HepG2 (cell line): ENCODE measurements around the gene TMC8. TPM values are rescaled to one million over a fixed set of nuclear protein-coding genes. Genes with fewer than 3 reads are reported as not detected.
A peak's percentile ranks its signal among the peaks of the same experiment; 100 is the strongest.

ENCODE experiments used
- CBFB ChIP-seq: sonication (generic); formaldehyde crosslinking; IDR thresholded peaks from 2 replicates; pipeline ENCODE4 v1.4.0; 2020; ENCODE audit warnings: missing genetic modification reagents
- CEBPG ChIP-seq: IDR thresholded peaks from 2 replicates; pipeline ENCODE4 v1.6.1; 2016
- FOXC1 ChIP-seq: sonication (generic); formaldehyde crosslinking; IDR thresholded peaks from 2 replicates; pipeline ENCODE4 v1.8.0; 2022; ENCODE audit warnings: mild to moderate bottlenecking, missing genetic modification reagents, borderline replicate concordance
- FOXK2 ChIP-seq: fragments of 450-650 bp; IDR thresholded peaks from 2 replicates; pipeline ENCODE4 v1.6.1; 2016
- GABPB1 ChIP-seq: IDR thresholded peaks from 2 replicates; pipeline ENCODE4 v1.6.1; 2016; ENCODE audit warnings: mild to moderate bottlenecking, missing genetic modification reagents, moderate library complexity, missing compliant biosample characterization
- GATAD2A ChIP-seq: IDR thresholded peaks from 2 replicates; pipeline ENCODE4 v1.6.1; 2016
- HMGA1 ChIP-seq: sonication (generic); formaldehyde crosslinking; conservative IDR thresholded peaks from 2 replicates; pipeline ENCODE4 v1.4.0; 2020; ENCODE audit warnings: missing genetic modification reagents
- HNF4G ChIP-seq, 2 experiments: sonication (generic) in 1 of 2; formaldehyde crosslinking in 1 of 2; IDR thresholded peaks; 2 replicates each; pipeline versions ENCODE4 v1.4.0 to v1.6.1; 2011 to 2020; ENCODE audit warnings: borderline replicate concordance in 2 of 2, low read depth in 2 of 2, mild to moderate bottlenecking in 2 of 2, low read length in 1 of 2, missing genetic modification reagents in 1 of 2, moderate library complexity in 1 of 2
- KMT2A ChIP-seq: sonication (generic); formaldehyde crosslinking; IDR thresholded peaks from 2 replicates; pipeline ENCODE4 v1.4.0; 2020; ENCODE audit warnings: missing genetic modification reagents
- MYC ChIP-seq: sonication (generic); formaldehyde crosslinking; IDR thresholded peaks from 2 replicates; pipeline ENCODE4 v1.9.0; 2021; ENCODE audit warnings: missing genetic modification reagents, borderline replicate concordance
- NCOA1 ChIP-seq: sonication (generic); formaldehyde crosslinking; IDR thresholded peaks from 2 replicates; pipeline ENCODE4 v1.9.0; 2021; ENCODE audit warnings: missing genetic modification reagents
- NR2F6 ChIP-seq, 2 experiments: IDR thresholded peaks; 2 replicates each; pipeline ENCODE4 v1.6.1; 2016; ENCODE audit warnings: antibody characterized with exemption in 1 of 2, mild to moderate bottlenecking in 1 of 2
- PLRG1 ChIP-seq: fragments of 450-650 bp; conservative IDR thresholded peaks from 2 replicates; pipeline ENCODE4 v1.6.1; 2016
- SALL1 ChIP-seq: sonication (generic); formaldehyde crosslinking; IDR thresholded peaks from 2 replicates; pipeline ENCODE4 v1.8.0; 2022; ENCODE audit warnings: mild to moderate bottlenecking, missing genetic modification reagents
- SATB2 ChIP-seq: sonication (generic); formaldehyde crosslinking; IDR thresholded peaks from 2 replicates; pipeline ENCODE4 v1.5.0; 2020; ENCODE audit warnings: missing genetic modification reagents
- SYNCRIP ChIP-seq: fragments of 200-400 bp; formaldehyde crosslinking; IDR thresholded peaks from 2 replicates; pipeline ENCODE4 v1.6.1; 2018; ENCODE audit warnings: mild to moderate bottlenecking, low read depth, low read length; ENCODE audit not compliant: insufficient read depth
- ZNF180 ChIP-seq: sonication (generic); formaldehyde crosslinking; IDR thresholded peaks from 2 replicates; pipeline ENCODE4 v1.4.0; 2020; ENCODE audit warnings: low read depth, missing genetic modification reagents, borderline replicate concordance
- ZNF274 ChIP-seq: sonication (generic); formaldehyde crosslinking; IDR thresholded peaks from 2 replicates; pipeline ENCODE4 v1.5.1; 2020; ENCODE audit warnings: mild to moderate bottlenecking, missing genetic modification reagents
- ZNF562 ChIP-seq: sonication (generic); formaldehyde crosslinking; IDR thresholded peaks from 2 replicates; pipeline ENCODE4 v1.8.0; 2022; ENCODE audit warnings: missing genetic modification reagents, borderline replicate concordance
- ZNF614 ChIP-seq: IDR thresholded peaks from 2 replicates; pipeline ENCODE4 v1.6.1; 2018; ENCODE audit warnings: missing biosample characterization, missing genetic modification reagents, inconsistent platforms, borderline replicate concordance
- polyA plus RNA-seq, 8 experiments: library from polyadenylated mRNA; depleted of rRNA in 3 of 8; stranded (reverse) in 7 of 8; unstranded in 1 of 8; fragments of >200 nt; fragmentation: Illumina TruSeq in 4 of 8; extraction: Trizol in 4 of 8; gene quantifications; 2 replicates each; pipeline versions ENCODE4 v1.2.1 to v1.2.3, GENCODE V29; 2011 to 2016; ENCODE audit warnings: low read depth in 4 of 8, missing spikeins in 1 of 8, mixed read lengths in 1 of 8; ENCODE audit not compliant: insufficient read depth in 1 of 8
- total RNA-seq, 5 experiments: library from RNA; depleted of rRNA; stranded (reverse); fragments of >200 nt; fragmentation: Illumina TruSeq; extraction: Trizol; gene quantifications; 2 replicates each; pipeline ENCODE4 v1.2.3, GENCODE V29; 2016; ENCODE audit warnings: low read depth in 1 of 5
- TF ChIP-seq, protein P1 (sequence below): sonication (generic); formaldehyde crosslinking; conservative IDR thresholded peaks from 2 replicates; pipeline ENCODE4 v1.8.0; 2022; ENCODE audit warnings: missing genetic modification reagents
- TF ChIP-seq, protein P2 (sequence below): sonication (generic); formaldehyde crosslinking; conservative IDR thresholded peaks from 2 replicates; pipeline ENCODE4 v1.4.0; 2020; ENCODE audit warnings: missing genetic modification reagents
- TF ChIP-seq, protein P3 (sequence below): sonication (generic); formaldehyde crosslinking; conservative IDR thresholded peaks from 2 replicates; pipeline ENCODE4 v1.4.0; 2020; ENCODE audit warnings: mild to moderate bottlenecking, missing genetic modification reagents, moderate library complexity
- TF ChIP-seq, protein P4 (sequence below): sonication (generic); formaldehyde crosslinking; IDR thresholded peaks from 2 replicates; pipeline ENCODE4 v1.4.0; 2020; ENCODE audit warnings: mild to moderate bottlenecking, missing genetic modification reagents

The TMC8 gene
- total and polyA plus RNA-seq, 2 of the 13 experiments (the other 11 are each of a cell fraction or from before 2014, with no cell fraction given) = 0.53 to 7.8 TPM

DNA sequence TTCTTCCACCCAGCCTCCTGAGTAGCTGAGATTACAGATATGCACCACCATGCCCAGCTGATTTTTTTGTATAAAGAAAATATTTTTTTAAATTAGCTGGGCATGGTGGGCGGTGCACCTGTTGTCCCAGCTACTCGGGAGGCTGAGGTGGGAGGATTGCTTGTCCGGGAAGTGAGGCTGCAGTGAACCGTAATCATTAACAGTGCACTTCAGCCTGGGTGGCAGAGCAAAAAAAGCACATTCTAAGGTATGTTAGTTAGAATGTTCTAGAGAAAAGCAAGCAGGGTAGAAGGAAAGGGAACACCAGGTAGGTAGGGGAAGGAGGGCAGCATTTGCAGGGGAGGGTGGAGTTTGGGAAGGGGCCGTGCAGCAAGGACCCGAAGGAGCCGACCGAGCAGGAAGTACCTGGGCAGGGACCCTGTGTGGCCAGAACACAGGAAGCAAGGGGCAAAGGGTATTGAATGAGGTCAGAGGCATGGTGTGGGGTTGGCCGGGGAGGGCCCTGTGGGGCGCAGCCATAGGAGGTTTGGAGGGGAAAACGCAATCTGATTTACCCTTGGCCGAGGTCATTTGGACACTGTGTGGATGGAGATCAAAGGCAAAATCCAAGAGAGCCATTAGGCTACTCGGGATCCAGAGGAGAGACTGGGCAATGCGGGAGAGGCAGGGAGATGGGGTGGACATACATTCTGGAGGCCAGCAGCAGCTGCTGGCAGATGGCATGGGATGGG is 17.9 kb downstream of the TMC8 start (continued):
- TF ChIP-seq, protein P1, sequence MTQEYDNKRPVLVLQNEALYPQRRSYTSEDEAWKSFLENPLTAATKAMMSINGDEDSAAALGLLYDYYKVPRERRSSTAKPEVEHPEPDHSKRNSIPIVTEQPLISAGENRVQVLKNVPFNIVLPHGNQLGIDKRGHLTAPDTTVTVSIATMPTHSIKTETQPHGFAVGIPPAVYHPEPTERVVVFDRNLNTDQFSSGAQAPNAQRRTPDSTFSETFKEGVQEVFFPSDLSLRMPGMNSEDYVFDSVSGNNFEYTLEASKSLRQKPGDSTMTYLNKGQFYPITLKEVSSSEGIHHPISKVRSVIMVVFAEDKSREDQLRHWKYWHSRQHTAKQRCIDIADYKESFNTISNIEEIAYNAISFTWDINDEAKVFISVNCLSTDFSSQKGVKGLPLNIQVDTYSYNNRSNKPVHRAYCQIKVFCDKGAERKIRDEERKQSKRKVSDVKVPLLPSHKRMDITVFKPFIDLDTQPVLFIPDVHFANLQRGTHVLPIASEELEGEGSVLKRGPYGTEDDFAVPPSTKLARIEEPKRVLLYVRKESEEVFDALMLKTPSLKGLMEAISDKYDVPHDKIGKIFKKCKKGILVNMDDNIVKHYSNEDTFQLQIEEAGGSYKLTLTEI = no peak
- TF ChIP-seq FOXC1 (no peak), CEBPG (CRISPR knock-in tag) (no peak), GABPB1 (CRISPR knock-in tag) (peak; percentile 69), NCOA1 (CRISPR knock-in tag) (no peak), ZNF614 (no peak), FOXK2 (no peak), CBFB (CRISPR knock-in tag) (no peak), MYC (CRISPR knock-in tag) (no peak; the same call in 1 of the 2 replicates), GATAD2A (CRISPR knock-in tag) (no peak), HNF4G (IDR thresholded peaks at IDR 0.05; ENCODE audit: borderline replicate concordance, low read depth, low read length) (no peak), HNF4G (CRISPR knock-in tag; IDR thresholded peaks at IDR 0.05; ENCODE audit: borderline replicate concordance, low read depth) (peak; percentile 50; the same call in 1 of the 2 replicates), SATB2 (CRISPR knock-in tag) (no peak), NR2F6 (IDR thresholded peaks at IDR 0.05) (peak; percentile 57; the same call in 1 of the 2 replicates), NR2F6 (CRISPR knock-in tag; IDR thresholded peaks at IDR 0.05) (peak; percentile 84), KMT2A (CRISPR knock-in tag) (no peak), ZNF274 (no peak), SYNCRIP (no peak), HMGA1 (no peak), ZNF180 (CRISPR knock-in tag) (no peak), SALL1 (CRISPR knock-in tag) (peak; percentile 81), PLRG1 (no peak), ZNF562 (CRISPR knock-in tag) (no peak)
- TF ChIP-seq, protein P2, sequence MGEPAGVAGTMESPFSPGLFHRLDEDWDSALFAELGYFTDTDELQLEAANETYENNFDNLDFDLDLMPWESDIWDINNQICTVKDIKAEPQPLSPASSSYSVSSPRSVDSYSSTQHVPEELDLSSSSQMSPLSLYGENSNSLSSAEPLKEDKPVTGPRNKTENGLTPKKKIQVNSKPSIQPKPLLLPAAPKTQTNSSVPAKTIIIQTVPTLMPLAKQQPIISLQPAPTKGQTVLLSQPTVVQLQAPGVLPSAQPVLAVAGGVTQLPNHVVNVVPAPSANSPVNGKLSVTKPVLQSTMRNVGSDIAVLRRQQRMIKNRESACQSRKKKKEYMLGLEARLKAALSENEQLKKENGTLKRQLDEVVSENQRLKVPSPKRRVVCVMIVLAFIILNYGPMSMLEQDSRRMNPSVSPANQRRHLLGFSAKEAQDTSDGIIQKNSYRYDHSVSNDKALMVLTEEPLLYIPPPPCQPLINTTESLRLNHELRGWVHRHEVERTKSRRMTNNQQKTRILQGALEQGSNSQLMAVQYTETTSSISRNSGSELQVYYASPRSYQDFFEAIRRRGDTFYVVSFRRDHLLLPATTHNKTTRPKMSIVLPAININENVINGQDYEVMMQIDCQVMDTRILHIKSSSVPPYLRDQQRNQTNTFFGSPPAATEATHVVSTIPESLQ (CRISPR knock-in tag) = no peak
- TF ChIP-seq, protein P3, sequence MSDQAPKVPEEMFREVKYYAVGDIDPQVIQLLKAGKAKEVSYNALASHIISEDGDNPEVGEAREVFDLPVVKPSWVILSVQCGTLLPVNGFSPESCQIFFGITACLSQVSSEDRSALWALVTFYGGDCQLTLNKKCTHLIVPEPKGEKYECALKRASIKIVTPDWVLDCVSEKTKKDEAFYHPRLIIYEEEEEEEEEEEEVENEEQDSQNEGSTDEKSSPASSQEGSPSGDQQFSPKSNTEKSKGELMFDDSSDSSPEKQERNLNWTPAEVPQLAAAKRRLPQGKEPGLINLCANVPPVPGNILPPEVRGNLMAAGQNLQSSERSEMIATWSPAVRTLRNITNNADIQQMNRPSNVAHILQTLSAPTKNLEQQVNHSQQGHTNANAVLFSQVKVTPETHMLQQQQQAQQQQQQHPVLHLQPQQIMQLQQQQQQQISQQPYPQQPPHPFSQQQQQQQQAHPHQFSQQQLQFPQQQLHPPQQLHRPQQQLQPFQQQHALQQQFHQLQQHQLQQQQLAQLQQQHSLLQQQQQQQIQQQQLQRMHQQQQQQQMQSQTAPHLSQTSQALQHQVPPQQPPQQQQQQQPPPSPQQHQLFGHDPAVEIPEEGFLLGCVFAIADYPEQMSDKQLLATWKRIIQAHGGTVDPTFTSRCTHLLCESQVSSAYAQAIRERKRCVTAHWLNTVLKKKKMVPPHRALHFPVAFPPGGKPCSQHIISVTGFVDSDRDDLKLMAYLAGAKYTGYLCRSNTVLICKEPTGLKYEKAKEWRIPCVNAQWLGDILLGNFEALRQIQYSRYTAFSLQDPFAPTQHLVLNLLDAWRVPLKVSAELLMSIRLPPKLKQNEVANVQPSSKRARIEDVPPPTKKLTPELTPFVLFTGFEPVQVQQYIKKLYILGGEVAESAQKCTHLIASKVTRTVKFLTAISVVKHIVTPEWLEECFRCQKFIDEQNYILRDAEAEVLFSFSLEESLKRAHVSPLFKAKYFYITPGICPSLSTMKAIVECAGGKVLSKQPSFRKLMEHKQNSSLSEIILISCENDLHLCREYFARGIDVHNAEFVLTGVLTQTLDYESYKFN = peak; percentile 74
- TF ChIP-seq, protein P4, sequence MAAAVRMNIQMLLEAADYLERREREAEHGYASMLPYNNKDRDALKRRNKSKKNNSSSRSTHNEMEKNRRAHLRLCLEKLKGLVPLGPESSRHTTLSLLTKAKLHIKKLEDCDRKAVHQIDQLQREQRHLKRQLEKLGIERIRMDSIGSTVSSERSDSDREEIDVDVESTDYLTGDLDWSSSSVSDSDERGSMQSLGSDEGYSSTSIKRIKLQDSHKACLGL (CRISPR knock-in tag) = no peak; the same call in 1 of the 2 replicates
